Measurements from ENCODE around the gene KRTAP10-6.

- TF ChIP-seq EZH2phosphoT487 (IDR thresholded peaks at IDR 0.05; ENCODE audit: low read depth, severe bottlenecking, unreplicated experiment) (no peak), CTCF (IDR thresholded peaks at IDR 0.05; ENCODE audit: poor library complexity) (no peak), EZH2 (IDR thresholded peaks at IDR 0.05; ENCODE audit: borderline replicate concordance) (no peak)
Measured at GRCh38 chr21:44557491-44558328, 34.6 kb downstream of the KRTAP10-6 start.
